ENCODE data around the gene CHN1. TPM values are rescaled to one million over a fixed set of nuclear protein-coding genes. Genes with fewer than 3 reads are reported as not detected.
A peak's percentile ranks its signal among the peaks of the same experiment; 100 is the strongest.

Gene CHN1
- polyA plus RNA-seq, 1 donor (not counting 4 experiments of a cell fraction or from before 2014, with no cell fraction given) = 2.3 TPM

DNA sequence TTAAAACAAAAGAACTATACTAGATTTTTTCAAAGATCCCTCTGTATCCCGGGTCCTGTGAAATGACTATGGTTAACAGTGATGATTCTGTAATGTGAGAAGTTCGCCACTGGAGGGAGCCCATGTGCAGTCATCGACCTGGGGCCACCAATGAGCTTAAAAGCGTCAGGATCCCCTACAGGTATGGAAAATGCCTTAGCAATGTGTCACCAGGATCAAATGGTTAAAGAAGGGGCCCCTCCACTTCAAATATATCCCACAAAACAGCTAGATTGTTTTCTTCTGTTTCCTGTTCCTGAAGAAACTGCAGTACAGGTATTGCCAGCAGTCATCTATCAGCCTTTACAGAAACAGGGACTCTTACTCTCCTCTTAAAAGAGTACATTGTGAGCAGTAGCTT is 256.2 kb downstream of the CHN1 start:
- Histone ChIP-seq H3K9me3 (ENCODE audit: control insufficient read depth, low read depth, low read length) (no peaks in the 10 kb centered on the region), H3K27ac (ENCODE audit: control insufficient read depth, insufficient read depth, low read length) (no peak overlapping the region), H3K9me1 (ENCODE audit: control insufficient read depth, extremely low read depth, insufficient read depth, low read length) (no peaks in the 10 kb centered on the region), H3K4me1 (ENCODE audit: control insufficient read depth, extremely low read depth, insufficient read depth, low read length) (peaks cover 5% of the 10 kb centered on the region), H2AFZ (ENCODE audit: control insufficient read depth, low read length) (no peak overlapping the region), H3K27me3 (ENCODE audit: control insufficient read depth, extremely low read depth, insufficient read depth, low read length) (no peaks in the 10 kb centered on the region), H4K20me1 (ENCODE audit: control insufficient read depth, extremely low read depth, insufficient read depth, low read length) (no peaks in the 10 kb centered on the region), H3K79me2 (ENCODE audit: control insufficient read depth, insufficient read depth, low read length) (no peaks in the 10 kb centered on the region), H3K9ac (ENCODE audit: control insufficient read depth, extremely low read depth, insufficient read depth, low read length) (no peak overlapping the region), H3K36me3 (ENCODE audit: control insufficient read depth in 2 of 2, extremely low read depth in 1 of 2, insufficient read depth in 2 of 2, low read length in 2 of 2) (no peaks in the 10 kb centered on the region), H3K4me3 (ENCODE audit: control insufficient read depth in 2 of 3, extremely low read depth in 1 of 3, insufficient read depth in 2 of 3, low read depth in 1 of 3, low read length in 3 of 3) (no peak overlapping the region), H3K4me2 (ENCODE audit: control insufficient read depth, extremely low read depth, insufficient read depth, low read depth, low read length) (peak overlapping the region; percentile 42)
- FAIRE-seq (peak; percentile 67), DNase-seq (ENCODE audit: low read depth, low spot score) (peak; percentile 75)
- TF ChIP-seq, protein P1, sequence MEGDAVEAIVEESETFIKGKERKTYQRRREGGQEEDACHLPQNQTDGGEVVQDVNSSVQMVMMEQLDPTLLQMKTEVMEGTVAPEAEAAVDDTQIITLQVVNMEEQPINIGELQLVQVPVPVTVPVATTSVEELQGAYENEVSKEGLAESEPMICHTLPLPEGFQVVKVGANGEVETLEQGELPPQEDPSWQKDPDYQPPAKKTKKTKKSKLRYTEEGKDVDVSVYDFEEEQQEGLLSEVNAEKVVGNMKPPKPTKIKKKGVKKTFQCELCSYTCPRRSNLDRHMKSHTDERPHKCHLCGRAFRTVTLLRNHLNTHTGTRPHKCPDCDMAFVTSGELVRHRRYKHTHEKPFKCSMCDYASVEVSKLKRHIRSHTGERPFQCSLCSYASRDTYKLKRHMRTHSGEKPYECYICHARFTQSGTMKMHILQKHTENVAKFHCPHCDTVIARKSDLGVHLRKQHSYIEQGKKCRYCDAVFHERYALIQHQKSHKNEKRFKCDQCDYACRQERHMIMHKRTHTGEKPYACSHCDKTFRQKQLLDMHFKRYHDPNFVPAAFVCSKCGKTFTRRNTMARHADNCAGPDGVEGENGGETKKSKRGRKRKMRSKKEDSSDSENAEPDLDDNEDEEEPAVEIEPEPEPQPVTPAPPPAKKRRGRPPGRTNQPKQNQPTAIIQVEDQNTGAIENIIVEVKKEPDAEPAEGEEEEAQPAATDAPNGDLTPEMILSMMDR (optimal IDR thresholded peaks at IDR 0.05 in 1 of 3, IDR thresholded peaks at IDR 0.05 in 1 of 3, conservative IDR thresholded peaks at IDR 0.05 in 1 of 3; ENCODE audit: extremely low read depth in 1 of 3, insufficient read depth in 2 of 3, low read length in 3 of 3) = peak; percentile 72 to 83 (median 78)
- TF ChIP-seq EZH2 (IDR thresholded peaks at IDR 0.05; ENCODE audit: low read length) = no peak
- dilution Hi-C loops (cut with MboI; ENCODE audit: extremely low pct_ligation_motif_present, low sequenced_read_pairs) = no loop called here

Small RNAs within 50 kb of the gene (small RNA-seq; reads per million reads assigned to genes)
- 0 reads per million in 3 experiments for gene RNU6-1290P (ENCODE audit: insufficient read length in 3 of 3, low read depth in 3 of 3, low replicate concordance in 1 of 3)
- 0 reads per million in 3 experiments for gene RNU6-763P (ENCODE audit: insufficient read length in 3 of 3, low read depth in 3 of 3, low replicate concordance in 1 of 3)

Other genes with a start within 250 kb of the CHN1 start
- gene CHRNA1, start 240.9 kb downstream of the CHN1 start, polyA plus RNA-seq = 0.05 TPM in 1 of 3 replicates, not detected in the others
- 31.6 to 42.7 TPM (median 39.9 TPM) in 3 replicates for gene ATF2, start 162.8 kb upstream of the CHN1 start, polyA plus RNA-seq
- 576 to 933 TPM (median 783 TPM) in 3 replicates for gene ATP5MC3, start 176.3 kb upstream of the CHN1 start, polyA plus RNA-seq